Ovary (tissue), 9 donors: ENCODE data around the gene CSF2. TPM values are rescaled to one million over a fixed set of nuclear protein-coding genes. Genes with fewer than 3 reads are reported as not detected.
"Not testable (repeated sequence)": the region's sequence is repeated elsewhere in the genome, so short reads cannot be mapped to it uniquely, and the experiment has no call there.

Source experiments
- DNase-seq, 5 donors: peaks; one replicate each; pipeline ENCODE4 v3.0.0-alpha.2; 2019 to 2020
- H3K27ac ChIP-seq, 2 donors: fragments of 200-600 bp; one replicate each; pipeline versions ENCODE4 v1.5.1 to v1.8.0; 2019 to 2022
- H3K27me3 ChIP-seq: fragments of 200-600 bp; one replicate; pipeline ENCODE4 v1.8.0; 2022
- H3K36me3 ChIP-seq: fragments of 200-600 bp; sonication (generic); one replicate; pipeline ENCODE4 v1.5.1; 2019
- H3K4me1 ChIP-seq: one replicate; pipeline ENCODE4 v1.8.1; 2013; ENCODE audit warnings: mild to moderate bottlenecking, moderate library complexity; ENCODE audit not compliant: insufficient read depth
- H3K4me3 ChIP-seq: fragments of 200-600 bp; sonication (generic); one replicate; pipeline ENCODE4 v1.5.1; 2017
- H3K9me3 ChIP-seq, 2 donors: fragments of 200-600 bp in 1 of 2; sonication (generic) in 1 of 2; one replicate each; pipeline versions ENCODE4 v1.5.1 to v1.8.1; 2013 to 2019; ENCODE audit warnings: mild to moderate bottlenecking in 1 of 2, moderate library complexity in 1 of 2
- POLR2A ChIP-seq: fragments of 450-650 bp; IDR thresholded peaks from one replicate; pipeline ENCODE4 v1.6.1; 2017; ENCODE audit warnings: antibody characterized with exemption, mild to moderate bottlenecking, moderate library complexity
- WGBS, 3 donors: extraction: QIAGEN DNeasy Blood & Tissue Kit in 1 of 3; methylation state at CpG; one replicate each; pipeline versions ENCODE4 v1.1.5 to v1.1.7; 2013 to 2017; 5-methylcytosine and 5-hydroxymethylcytosine counted together
- intact Hi-C, 4 donors: fragments of 100-400 bp; cut with DNase I; formaldehyde crosslinking; loops; one replicate each; pipeline versions ENCODE4 v1.11.0 to v1.15.1; 2022 to 2023
- polyA plus RNA-seq, 2 donors: library from polyadenylated mRNA; stranded (reverse); fragments of 200-250 nt in 1 of 2; fragments of 350-450 nt in 1 of 2; fragmentation: Illumina TruSeq in 1 of 2; extraction: RNeasy Lipid Tissue Mini Kit (QIAGEN cat#74804) in 1 of 2; gene quantifications; one replicate each; pipeline ENCODE4 v1.2.3, GENCODE V29; 2013 to 2014
- small RNA-seq: library from RNA; depleted of rRNA; stranded (forward); fragments of <200 nt; gene quantifications from one replicate; pipeline ENCODE3, GENCODE V24; 2016
- total RNA-seq, 7 donors: library from RNA; depleted of rRNA in 2 of 7; stranded (reverse); fragments of >200 nt in 2 of 7; fragmentation: NEBNext Ultra II Directional in 3 of 7; extraction: Animal tissue kit (Norgen Biotek cat#: 25700) in 3 of 7; gene quantifications; one replicate each; pipeline versions ENCODE4 v1.1.0 to v1.2.4, GENCODE V29; 2016 to 2023
- TF ChIP-seq, protein P1 (sequence below), 3 donors: fragments of 450-650 bp in 2 of 3; fragments of 200-600 bp in 1 of 3; IDR thresholded peaks; one replicate each; pipeline versions ENCODE4 v1.5.1 to v1.8.0; 2016 to 2022; ENCODE audit warnings: antibody characterized with exemption in 3 of 3, mild to moderate bottlenecking in 1 of 3
- donor health status: DM: no; HTN: no; CAD: no; lungs with moderate emphysema.
- donor health status: DM: no; HTN: no; CAD: no.
- donor health status: Bipolar disorder and iron deficiency.
- donor health status: DM: yes; HTN: yes; CAD: no.
- donor health status: DM: no; HTN: no; CAD: no.
- donor health status: DM: yes; HTN: yes; CAD: no.

CSF2 gene
- total and polyA plus RNA-seq, 9 donors: 0.28 TPM; not detected in 8

DNA sequence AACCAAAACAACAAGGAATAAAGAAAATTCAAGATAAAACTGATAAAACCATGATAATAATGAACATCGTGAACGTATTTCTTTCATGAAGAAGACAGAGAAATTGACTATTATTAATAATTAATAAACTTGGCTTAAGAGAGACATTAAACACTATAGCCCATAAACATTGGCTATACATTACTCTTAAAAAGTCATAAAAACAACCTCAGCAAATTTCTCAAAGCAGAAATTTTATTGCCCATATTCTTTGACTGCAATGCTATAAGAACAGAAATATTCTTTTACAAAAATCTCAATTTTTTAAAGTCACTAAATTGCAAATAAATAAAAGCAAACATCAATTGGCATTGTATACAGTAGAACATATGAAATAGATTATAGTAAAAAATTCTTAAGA, 42.5 kb downstream of the CSF2 start:
- no peak overlapping the region for H3K27ac ChIP-seq
- H3K4me1 ChIP-seq: no peaks in the 10 kb centered on the region
- no peaks in the 10 kb centered on the region for H3K9me3 ChIP-seq
- 87 to 93% (median 89%) methylated on average over 2 of the region's 2 CpGs for WGBS, 3 donors
- no peaks in the 10 kb centered on the region for H3K27me3 ChIP-seq
- no peak for TF ChIP-seq POLR2A
- TF ChIP-seq, protein P1, sequence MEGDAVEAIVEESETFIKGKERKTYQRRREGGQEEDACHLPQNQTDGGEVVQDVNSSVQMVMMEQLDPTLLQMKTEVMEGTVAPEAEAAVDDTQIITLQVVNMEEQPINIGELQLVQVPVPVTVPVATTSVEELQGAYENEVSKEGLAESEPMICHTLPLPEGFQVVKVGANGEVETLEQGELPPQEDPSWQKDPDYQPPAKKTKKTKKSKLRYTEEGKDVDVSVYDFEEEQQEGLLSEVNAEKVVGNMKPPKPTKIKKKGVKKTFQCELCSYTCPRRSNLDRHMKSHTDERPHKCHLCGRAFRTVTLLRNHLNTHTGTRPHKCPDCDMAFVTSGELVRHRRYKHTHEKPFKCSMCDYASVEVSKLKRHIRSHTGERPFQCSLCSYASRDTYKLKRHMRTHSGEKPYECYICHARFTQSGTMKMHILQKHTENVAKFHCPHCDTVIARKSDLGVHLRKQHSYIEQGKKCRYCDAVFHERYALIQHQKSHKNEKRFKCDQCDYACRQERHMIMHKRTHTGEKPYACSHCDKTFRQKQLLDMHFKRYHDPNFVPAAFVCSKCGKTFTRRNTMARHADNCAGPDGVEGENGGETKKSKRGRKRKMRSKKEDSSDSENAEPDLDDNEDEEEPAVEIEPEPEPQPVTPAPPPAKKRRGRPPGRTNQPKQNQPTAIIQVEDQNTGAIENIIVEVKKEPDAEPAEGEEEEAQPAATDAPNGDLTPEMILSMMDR (IDR thresholded peaks at IDR 0.05): no peak
- DNase-seq: no peak
- no peaks in the 10 kb centered on the region for H3K36me3 ChIP-seq
- intact Hi-C loops: no loop called here
- no peak overlapping the region for H3K4me3 ChIP-seq

DNA sequence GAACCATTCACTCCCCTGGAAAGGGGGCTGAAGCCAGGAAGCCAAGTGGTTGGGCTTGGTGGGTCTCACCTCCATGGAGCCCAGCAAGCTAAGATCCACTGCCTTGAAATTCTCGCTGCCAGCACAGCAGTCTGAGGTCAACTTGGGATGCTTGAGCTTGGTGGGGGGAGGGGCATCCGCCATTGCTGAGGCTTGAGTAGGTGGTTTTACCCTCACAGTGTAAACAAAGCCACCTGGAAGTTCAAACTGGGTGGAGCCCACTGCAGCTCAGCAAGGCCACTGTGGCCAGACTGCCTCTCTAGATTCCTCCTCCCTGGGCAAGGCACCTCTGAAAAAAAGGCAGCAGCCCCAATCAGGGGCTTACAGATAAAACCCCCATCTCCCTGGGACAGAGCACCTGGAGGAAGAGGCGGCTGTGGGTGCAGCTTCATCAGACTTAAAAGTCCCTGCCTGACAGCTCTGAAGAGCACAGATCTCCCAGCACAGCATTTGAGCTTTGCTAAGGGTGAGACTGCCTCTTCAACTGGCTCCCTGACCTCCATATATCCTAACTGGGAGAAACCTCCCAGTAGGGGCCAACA, 43.4 kb downstream of the CSF2 start:
- H3K9me3 ChIP-seq, DNase-seq, H3K4me1 ChIP-seq, H3K27me3 ChIP-seq, H3K4me3 ChIP-seq, intact Hi-C loops, H3K27ac ChIP-seq, H3K36me3 ChIP-seq: not testable (repeated sequence)
- WGBS, 3 donors: 65 to 66% (median 65%) methylated on average over 3 of the region's 3 CpGs

DNA sequence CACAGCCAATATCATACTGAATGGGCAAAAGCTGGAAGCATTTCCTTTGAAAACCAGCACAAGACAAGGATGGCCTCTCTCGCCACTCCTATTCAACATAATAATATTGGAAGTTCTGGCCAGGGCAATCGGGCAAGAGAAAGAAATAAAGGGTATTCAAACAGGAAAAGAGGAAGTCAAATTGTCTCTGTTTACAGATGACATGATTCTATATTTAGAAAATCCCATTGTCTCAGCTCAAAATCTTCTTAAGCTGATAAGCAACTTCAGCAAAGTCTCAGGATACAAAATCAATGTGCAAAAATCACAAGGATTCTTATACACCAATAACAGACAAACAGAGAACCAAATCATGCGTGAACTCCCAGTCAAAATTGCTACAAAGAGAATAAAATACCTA, 47.1 kb downstream of the CSF2 start:
- H3K27me3 ChIP-seq, H3K27ac ChIP-seq, DNase-seq, H3K9me3 ChIP-seq, H3K36me3 ChIP-seq, H3K4me1 ChIP-seq, intact Hi-C loops, H3K4me3 ChIP-seq: not testable (repeated sequence)
- WGBS, 3 donors: 72 to 83% (median 76%) methylated on average over 3 of the region's 3 CpGs

DNA sequence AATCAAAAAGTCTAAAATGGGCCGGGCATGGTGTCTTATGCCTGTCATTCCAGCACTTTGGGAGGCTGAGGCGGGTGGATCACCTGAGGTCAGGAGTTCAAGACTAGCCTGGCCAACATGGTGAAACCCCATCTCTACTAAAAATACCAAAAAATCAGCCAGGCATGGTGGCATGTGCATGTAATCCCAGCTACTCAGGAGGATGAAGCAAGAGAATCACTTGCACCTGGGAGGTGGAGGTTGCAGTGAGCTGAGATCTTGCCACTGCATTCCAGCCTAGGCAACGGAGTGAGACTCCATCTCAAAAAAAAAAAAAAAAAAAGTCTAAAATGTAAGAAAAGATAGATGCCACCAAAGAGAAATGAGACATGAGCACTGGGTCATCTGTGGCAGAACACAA, 49.4 kb downstream of the CSF2 start:
- H3K4me1 ChIP-seq, DNase-seq, H3K36me3 ChIP-seq, H3K4me3 ChIP-seq, H3K9me3 ChIP-seq, H3K27me3 ChIP-seq, H3K27ac ChIP-seq, intact Hi-C loops: not testable (repeated sequence)
- 77 to 82% (median 80%) methylated on average over 3 of the region's 3 CpGs for whole genome bisulfite sequencing, 3 donors

DNA sequence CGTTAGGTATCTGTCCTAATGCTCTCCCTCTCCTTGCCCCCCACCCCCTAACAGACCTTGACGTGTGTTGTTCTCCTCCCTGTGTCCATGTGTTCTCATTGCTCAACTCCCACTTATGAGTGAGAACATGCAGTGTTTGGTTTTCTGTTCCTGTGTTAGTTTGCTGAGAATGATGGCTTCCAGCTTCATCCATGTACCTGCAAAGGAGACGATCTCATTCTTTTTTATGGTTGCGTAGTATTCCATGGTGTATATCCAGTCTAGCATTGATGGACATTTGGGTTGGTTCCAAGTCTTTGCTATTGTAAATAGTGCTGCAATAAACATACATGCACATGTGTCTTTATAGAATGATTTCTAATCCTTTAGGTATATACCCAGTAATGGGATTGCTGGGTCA, 50.0 kb downstream of the CSF2 start:
- DNase-seq, H3K27me3 ChIP-seq, H3K4me3 ChIP-seq, H3K27ac ChIP-seq, intact Hi-C loops, H3K36me3 ChIP-seq, H3K4me1 ChIP-seq, H3K9me3 ChIP-seq: not testable (repeated sequence)
- WGBS, 3 donors: 81 to 91% (median 82%) methylated on average over 4 of the region's 4 CpGs

Small RNA genes within 50 kb of the gene (small RNA-seq; reads per million reads assigned to genes)
- not detected for gene RF00285

Other genes starting within 250 kb of the CSF2 start
- not detected for gene MEIKIN, start 128.1 kb upstream of the CSF2 start, total RNA-seq
- gene MEIKIN, start 128.1 kb upstream of the CSF2 start, polyA plus RNA-seq: under 1 TPM in 1 of 2 donors, not detected in 1; 0.29 TPM
- gene ACSL6, start 62.1 kb upstream of the CSF2 start, total RNA-seq: under 1 TPM in 6 of 7 donors, not detected in 1; 0.07 to 0.34 (median 0.22) TPM
- under 1 TPM; 0.17 to 0.65 TPM for gene ACSL6, start 62.1 kb upstream of the CSF2 start, polyA plus RNA-seq
- not detected for gene IL3, start 13.1 kb upstream of the CSF2 start, total RNA-seq
- not detected for gene IL3, start 13.1 kb upstream of the CSF2 start, polyA plus RNA-seq
- gene P4HA2, start 154.1 kb downstream of the CSF2 start, total RNA-seq: 10 to 100 TPM in 5 of 7 donors, 1 to 10 TPM in 2; 3.9 to 36.9 (median 15.4) TPM
- 10 to 100 TPM in 1 of 2 donors, 1 to 10 TPM in 1; 4.6 to 25.8 TPM for gene P4HA2, start 154.1 kb downstream of the CSF2 start, polyA plus RNA-seq
- gene PDLIM4, start 183.9 kb downstream of the CSF2 start, total RNA-seq: 10 to 100 TPM; 17.9 to 63.4 (median 45.4) TPM
- gene PDLIM4, start 183.9 kb downstream of the CSF2 start, polyA plus RNA-seq: 10 to 100 TPM in 1 of 2 donors, 1 to 10 TPM in 1; 3.4 to 25.9 TPM
- gene SLC22A4, start 220.6 kb downstream of the CSF2 start, total RNA-seq: 1 to 10 TPM in 6 of 7 donors, under 1 TPM in 1; 0.72 to 7.7 (median 3.0) TPM
- 1 to 10 TPM; 1.1 to 1.7 TPM for gene SLC22A4, start 220.6 kb downstream of the CSF2 start, polyA plus RNA-seq